IPS-15b (cell line): ENCODE data around the gene HNRNPR.
"Not testable (repeated sequence)": the region's sequence is repeated elsewhere in the genome, so short reads cannot be mapped to it uniquely, and the experiment has no call there.

Experiments
- H3K27me3 ChIP-seq: one replicate; pipeline ENCODE4 v1.6.1; 2013; ENCODE audit warnings: low read length; ENCODE audit not compliant: control insufficient read depth, insufficient read depth
- H3K36me3 ChIP-seq: one replicate; pipeline ENCODE4 v1.6.1; 2013; ENCODE audit warnings: low read length; ENCODE audit not compliant: control insufficient read depth, insufficient read depth
- H3K4me1 ChIP-seq: one replicate; pipeline ENCODE4 v1.6.1; 2013; ENCODE audit warnings: mild to moderate bottlenecking, low read length; ENCODE audit not compliant: control insufficient read depth, insufficient read depth
- H3K4me3 ChIP-seq: one replicate; pipeline ENCODE4 v1.5.1; 2013; ENCODE audit warnings: low read depth, low read length
- H3K9ac ChIP-seq: one replicate; pipeline ENCODE4 v1.6.1; 2013; ENCODE audit warnings: low read depth, mild to moderate bottlenecking, low read length
- H3K9me3 ChIP-seq: one replicate; pipeline ENCODE4 v1.6.1; 2013; ENCODE audit warnings: mild to moderate bottlenecking, low read length; ENCODE audit not compliant: control insufficient read depth, insufficient read depth

Gene HNRNPR

DNA sequence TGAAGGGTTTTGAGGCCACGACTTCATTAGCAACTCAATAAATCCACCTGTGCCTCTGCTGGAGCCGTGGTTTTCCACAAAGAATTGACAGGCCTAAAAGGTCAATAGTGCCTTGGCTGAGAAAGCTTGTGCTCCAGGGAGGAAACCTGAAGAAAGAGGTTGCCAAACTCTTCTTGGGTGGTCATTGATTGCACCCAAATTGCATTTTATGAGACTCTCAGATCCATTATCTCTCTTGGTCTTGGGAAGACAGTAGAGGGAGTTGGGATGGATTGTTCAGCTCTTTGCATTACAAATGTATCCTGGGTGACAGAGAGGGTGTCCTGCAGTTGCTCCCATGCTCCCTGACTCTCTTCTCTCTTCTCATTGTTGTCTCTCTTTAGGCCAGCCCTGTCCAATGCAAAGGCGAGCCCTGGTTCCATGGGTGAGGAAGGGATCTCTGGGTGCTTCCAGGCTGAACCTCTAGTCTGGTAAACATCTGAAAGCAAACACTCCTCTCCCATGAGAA is 80.7 kb downstream of the HNRNPR start:
- Histone ChIP-seq H3K36me3 (no peaks in the 10 kb centered on the region), H3K4me1 (peaks cover 15% of the 10 kb centered on the region), H3K9ac (no peak overlapping the region), H3K9me3 (no peaks in the 10 kb centered on the region), H3K27me3 (no peaks in the 10 kb centered on the region), H3K4me3 (no peak overlapping the region)

DNA sequence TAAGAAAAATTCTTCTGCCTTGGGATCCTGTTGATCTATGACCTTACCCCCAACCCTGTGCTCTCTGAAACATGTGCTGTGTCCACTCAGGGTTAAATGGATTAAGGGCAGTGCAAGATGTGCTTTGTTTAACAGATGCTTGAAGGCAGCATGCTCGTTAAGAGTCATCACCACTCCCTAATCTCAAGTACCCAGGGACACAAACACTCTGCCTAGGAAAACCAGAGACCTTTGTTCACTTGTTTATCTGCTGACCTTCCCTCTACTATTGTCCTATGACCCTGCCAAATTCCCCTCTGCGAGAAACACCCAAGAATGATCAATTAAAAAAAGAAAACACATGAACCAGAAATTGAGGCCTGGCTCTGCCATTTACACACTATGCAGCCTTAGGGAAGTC is 86.0 kb downstream of the HNRNPR start:
- H3K4me3 ChIP-seq, H3K9me3 ChIP-seq, H3K27me3 ChIP-seq, H3K4me1 ChIP-seq, H3K36me3 ChIP-seq, H3K9ac ChIP-seq: not testable (repeated sequence)

DNA sequence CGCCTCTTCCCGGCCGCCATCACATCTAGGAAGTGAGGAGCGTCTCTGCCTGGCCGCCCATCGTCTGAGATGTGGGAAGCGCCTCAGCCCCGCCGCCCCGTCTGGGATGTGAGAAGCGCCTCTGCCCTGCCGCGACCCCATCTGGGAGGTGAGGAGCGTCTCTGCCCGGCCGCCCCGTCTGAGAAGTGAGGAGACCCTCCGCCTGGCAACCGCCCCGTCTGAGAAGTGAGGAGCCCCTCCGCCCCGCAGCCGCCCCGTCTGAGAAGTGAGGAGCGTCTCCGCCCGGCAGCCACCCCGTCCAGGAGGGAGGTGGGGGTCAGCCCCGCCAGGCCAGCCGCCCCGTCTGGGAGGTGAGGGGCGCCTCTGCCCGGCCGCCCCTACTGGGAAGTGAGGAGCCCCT is 86.7 kb downstream of the HNRNPR start:
- H3K27me3 ChIP-seq, H3K9me3 ChIP-seq, H3K4me3 ChIP-seq, H3K9ac ChIP-seq, H3K36me3 ChIP-seq, H3K4me1 ChIP-seq: not testable (repeated sequence)
